NCI-H2171 (cell line): ENCODE results near the gene CIB2.

Experiments
- DNase-seq: peaks from one replicate; lab custom pipeline; 2025; lab: John Stamatoyannopoulos, UW

The CIB2 gene

DNA sequence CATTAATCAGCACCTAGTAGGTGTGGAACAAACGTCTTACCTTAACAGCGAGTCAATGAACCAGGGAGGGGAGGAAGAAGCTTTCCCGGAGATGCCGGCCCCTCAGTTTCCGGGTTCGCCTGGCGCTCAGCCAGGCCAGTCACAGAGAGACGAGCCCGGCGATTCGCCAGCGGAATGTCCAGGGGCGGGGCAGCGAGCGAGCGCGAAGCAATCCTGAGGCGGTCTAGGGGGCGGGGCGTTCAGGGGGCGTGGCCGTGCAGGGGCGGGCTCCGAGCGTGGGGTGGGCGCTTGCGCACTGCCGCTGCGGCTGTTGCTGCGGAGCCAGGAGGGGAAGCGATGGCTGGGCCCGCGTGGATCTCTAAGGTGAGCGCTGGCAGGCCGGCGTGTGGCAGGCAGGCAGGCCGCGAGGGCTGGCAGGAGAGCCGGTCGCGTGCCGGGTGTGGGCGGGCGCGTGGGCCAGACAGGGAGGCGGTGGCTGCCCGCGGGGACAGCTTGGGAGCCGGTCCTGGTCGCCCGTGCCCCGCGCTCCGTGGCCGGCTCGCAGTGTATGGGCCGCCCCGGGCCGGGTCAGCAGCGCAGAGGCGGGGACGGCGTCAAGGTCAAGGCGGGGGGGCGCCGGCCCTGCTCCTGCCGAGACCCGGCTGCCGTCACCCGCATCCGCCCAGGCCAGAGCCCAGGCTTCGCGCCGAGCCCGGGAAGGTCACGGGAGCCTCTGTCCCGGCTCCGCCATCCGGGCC lies 18.0 kb upstream of the CIB2 start, which contains the start of gene IDH3A:
Gene IDH3A (plus strand): TSS at position 295 of the 737 bp plus-strand sequence. CDS start 42 bp downstream, at position 337.
- peak; percentile 96 for DNase-seq

DNA sequence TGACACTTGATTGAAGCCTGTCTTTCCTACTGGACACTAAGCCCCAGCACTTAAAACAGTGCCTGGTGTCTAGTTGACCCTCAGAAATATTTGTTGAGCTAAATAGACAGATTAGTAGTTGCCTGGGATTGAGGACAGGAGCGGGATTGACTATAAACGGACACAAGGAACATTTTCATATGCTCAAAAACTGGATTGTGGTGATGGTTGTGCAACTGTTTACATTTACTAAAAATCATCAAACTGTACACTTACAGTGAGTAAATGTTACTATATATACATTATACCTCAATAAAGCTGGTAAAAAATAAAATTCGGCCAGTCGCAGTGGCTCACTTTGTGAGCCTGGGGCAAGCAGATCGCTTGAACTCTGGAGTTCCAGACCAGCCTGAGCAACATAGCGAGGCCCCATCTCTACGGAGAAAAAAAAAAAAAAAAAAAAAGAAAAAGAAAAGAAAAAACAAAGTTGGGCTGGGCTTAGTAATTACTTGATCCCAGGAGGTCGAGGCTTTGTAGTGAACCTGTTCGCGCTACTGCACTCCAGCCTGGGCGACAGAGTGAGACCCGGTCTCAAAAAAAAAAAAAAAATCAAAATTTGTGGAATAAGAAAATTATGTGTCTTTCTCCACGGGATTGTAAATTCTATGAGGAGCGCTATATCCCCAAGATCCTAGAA lies 17.3 kb upstream of the CIB2 start:
- peak; percentile 43 for DNase-seq

DNA sequence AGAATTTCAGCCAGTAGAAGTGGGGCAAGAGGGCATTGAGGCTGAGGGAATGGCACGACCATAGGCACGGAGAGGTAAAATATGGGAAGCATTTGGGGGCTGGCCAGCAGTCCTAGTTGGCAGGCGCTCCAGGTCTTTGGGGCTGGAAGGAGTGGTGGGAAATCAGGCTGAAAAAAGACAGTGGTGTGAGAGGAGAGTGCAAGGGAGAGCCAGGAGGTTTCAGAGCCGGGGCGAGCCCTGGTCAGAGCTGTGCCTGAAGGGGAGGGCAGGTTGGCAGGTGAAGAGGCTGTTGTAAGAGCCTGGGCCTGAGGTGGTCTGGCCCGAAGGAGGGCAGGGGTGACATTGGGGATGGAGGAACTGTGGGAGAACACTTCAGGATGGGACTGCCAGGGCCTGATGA lies 16.3 kb upstream of the CIB2 start:
- no peak for DNase-seq

DNA sequence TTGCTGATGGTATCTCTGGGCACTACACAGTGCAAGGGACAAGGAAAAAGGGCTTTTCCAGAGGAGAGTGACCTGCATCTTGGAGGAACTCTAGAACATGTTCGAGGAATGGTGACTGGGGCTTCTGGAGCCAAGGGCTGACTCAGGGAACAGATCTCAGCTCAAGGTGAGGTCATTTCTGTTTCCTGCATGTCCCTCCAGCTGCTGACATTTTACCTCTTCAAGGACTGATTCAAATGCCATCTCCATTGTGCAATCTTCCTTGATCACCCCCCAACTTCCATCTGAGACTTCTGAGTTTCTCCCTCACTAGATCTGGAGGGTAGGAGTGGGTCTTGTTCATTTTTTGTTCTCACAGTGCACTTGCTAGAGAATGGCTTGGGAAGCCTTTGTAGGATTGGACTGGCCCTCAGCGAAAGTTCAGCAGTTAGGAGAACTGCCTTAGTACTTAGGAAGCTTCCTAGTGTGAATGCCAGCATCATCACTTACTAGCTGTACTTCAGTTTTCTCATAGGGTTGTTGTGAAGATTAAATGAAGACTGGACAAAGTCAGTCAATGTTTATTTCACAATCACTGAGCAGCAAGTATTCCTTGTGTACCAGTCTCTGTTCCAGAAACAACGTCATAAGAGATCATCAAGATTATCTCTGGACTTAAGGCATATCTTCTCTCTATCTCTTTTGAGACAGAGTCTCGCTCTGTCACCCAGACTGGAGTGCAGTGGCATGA lies 15.3 kb upstream of the CIB2 start:
- no peak for DNase-seq

DNA sequence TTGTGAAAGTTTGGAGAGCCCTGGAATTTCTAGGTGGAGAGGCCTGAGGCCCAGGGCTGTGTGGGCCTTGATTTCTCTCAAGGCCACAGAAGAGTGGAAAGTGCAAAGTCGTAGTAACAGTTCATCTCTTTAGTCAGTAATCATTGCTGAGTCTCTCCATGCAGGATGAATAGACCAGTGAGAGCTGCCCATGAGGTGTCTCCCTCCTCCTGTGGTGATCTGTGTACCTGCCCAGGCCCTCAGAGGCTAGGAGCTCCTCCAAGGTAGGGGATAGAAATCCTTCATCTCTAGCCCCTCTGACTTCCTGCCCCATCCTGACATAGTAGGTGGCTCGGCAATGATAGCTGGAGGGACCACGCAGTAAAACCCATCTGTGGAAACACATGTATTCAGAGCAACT lies 11.1 kb upstream of the CIB2 start:
- DNase-seq = no peak

DNA sequence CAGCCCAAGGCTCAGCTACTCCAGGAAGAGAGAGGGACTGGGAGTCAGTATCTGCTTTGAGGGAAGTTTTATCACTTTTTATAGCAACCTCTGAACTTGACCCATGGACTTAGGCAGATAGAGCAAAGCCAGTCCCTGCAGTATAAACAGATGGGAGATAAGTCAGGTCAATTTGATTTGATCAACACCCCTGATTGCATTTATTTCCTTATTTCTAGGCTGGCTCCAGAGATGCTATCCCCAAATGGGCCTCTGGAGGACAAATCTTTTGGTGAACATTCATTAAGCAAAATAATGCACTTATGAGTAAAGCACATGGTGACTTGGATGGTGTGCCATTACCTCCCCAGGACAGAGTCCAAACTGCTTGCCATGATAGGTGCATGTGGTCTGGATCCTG lies 9.0 kb upstream of the CIB2 start:
- DNase-seq = no peak

DNA sequence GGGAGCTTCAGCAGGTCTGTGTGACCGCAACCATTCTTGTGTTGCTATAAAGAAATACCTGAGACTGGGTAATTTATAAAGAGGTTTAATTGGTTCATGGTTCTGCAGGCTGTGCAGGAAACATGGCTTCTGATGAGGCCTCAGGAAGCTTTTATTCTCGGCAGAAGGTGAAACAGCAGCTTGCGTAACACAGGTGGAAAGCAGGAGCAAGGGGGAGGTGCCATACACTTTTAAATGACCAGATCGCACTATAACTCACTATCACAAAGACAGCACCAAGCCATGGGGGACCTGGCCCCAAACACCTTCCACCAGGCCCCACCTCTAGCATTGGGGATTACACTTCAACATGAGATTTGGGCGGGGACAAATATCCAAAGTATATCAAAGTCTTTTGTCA lies 8.3 kb upstream of the CIB2 start:
- no peak for DNase-seq

DNA sequence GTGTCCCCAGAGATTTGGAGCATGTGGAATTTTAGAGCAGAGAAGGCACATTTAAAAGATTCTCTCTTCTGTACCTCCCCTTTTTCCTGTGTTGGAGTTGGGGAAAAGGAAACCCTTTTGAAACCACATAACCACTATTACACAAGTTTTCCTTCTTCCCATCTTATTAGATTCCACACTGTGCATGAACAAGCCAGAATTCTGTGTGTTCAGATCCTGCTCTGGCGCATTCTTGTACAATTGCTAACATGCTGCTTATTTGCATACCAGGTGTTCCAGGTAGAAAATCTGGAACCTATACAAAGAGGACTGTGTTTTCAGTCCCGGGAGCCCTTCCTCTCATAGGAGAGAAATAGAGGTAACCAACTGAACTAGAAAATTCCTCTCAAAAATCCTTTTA lies 2.6 kb upstream of the CIB2 start:
- DNase-seq = no peak

DNA sequence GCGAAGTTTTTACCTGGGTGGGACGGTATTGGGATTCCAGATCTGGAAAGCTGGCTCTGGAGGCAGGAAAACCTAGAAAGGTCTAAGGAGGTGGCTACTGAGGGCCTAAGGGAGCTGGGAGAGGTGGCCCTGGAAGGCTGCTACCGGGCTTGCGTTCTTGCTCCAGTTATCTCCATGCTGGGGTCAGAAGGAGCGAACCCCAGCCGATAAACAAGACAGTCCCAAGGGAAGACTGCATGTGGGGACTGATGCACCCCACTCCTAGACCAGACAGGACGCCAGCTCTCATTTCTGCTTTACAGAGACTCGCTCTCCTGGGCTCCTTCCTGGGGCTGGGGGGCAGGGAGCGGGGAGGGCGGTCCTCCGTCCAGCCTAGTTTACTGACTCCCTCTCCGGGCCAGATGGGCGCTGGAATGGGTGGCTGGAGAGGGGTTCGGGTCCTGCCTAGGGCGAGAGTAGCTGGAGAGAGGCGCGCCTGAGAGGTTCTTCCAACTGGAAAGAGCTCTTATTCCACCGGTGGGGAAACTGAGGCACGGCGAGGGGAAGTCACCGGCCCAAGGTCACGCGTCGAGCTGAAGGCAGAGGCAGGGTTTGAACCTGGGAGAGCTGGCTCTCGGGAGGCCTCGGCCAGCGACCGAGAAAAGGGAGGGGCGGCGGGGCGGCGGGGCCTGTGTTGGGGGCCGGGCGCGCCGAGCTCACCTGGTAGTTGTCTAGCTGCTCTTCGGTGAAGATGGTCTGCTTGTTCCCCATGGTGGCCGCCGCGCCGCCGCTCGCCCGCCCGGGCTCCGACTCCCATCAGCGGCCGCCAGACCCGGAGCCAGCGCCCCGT lies 565 bp downstream of the CIB2 start:
- no peak for DNase-seq

DNA sequence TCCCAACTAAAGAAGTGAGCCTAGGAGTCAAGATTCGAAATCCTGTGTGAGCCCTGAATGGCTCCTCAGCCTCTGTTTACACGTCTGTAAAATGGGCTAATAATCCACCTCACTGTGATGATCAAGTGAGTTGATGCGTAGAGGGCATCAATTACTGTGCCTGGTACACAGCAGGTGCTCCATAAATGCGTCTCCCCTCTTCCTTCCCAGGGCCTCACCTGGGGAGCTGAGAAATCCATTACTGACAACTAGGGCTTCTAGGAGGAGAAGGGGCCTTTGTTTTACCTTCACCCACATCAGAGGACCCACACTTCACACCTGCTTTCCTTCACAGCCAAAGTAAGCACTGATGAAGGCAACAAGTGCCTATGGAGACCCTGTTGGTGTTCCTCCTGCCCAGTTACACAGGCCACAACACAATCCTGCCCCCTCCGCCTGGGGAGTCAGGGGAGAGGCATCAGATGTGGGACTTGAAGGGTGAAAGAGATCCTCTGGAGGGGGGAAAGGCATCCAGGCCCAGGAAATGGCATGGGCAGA lies 1.4 kb downstream of the CIB2 start:
- DNase-seq = no peak

DNA sequence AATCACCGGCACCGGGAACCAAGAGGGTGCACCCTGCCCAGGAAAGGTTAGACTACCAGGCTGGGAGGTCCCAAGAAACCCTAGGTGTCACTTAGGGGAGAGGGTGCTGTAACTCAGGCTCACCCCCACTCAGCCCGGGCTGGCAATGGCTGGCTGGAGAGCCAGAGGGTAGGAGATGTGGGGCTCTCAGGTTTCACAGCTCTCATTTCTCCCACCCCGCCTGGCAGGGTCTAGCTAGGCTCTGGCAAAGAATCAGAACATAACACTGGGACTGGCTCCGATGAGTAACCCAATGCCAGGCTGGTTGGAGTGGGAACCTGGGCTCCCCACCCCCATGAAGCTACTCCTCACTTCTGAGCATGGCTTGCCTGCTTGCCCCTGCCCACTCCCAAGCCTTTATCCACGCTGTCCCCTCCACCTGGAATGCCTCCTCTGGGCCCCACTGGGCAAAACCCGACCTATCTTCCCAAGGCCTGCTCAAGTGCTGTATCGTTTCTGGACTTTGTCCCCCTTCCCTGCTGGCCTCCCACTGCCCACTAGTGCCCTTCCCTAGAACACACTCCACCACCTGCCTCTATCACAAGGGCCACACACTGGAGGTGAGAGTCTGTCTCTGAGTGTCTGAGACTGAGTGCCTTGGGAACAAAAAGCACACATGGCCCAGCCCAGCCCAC lies 2.0 kb downstream of the CIB2 start:
- peak; percentile 60 for DNase-seq

DNA sequence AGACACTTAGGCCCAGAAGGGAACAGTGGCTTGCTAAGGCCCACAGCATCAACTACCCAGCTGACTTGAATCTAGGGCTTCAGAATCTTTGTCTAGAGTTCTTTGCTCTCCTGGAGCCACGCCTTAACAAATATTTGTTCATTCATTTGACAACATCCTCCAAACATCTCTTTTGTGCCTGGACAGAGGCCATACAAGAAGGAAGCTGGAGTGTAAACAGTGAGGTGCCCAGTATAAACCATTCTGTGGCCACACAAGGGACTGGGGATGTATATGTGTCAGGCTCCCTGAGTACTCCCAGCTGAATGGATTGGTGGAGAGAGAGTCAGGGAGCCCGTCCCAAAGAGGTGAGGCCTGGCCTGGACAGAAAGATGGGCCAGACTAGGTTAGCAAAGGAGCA lies 3.4 kb downstream of the CIB2 start:
- DNase-seq = no peak

DNA sequence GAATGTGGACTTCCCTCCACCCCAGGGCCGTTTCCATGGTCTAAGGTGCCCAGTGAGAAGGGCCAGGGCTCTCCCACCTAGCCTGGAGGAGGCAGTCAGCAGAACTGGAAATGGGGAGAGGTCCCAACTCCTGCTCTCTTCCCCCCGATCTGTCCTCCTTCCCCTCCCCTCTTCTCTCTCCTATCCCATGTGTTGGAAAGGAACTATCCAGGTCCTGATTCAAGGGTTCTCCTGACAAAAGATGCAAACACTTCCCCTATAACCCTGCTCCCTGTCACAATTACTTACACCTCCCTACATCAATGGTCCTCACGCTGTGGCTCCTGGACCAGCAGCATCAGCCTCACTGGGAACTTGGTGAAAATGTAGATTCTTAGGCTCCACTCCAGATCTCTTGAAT lies 6.0 kb downstream of the CIB2 start:
- no peak for DNase-seq

DNA sequence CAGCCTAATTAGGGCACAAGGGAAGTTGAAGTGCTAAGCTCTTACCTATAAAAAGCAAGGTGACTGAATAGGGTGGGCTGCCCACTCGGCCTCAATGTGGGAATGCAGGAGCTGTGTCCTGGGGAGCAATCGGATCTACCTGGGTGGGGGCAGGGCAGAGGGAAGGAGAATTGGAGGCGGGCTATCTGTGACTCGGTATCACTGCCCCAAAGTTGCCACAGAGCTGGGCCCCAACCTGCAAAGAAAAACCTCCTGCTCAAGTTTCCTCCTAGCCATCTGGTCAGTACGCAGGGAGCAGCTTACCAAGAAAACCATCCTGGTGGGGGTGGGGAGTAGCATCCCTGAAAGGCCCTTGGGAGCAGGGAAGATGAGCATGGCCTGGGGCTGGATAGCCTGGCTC lies 10.7 kb downstream of the CIB2 start:
- DNase-seq = peak; percentile 77

DNA sequence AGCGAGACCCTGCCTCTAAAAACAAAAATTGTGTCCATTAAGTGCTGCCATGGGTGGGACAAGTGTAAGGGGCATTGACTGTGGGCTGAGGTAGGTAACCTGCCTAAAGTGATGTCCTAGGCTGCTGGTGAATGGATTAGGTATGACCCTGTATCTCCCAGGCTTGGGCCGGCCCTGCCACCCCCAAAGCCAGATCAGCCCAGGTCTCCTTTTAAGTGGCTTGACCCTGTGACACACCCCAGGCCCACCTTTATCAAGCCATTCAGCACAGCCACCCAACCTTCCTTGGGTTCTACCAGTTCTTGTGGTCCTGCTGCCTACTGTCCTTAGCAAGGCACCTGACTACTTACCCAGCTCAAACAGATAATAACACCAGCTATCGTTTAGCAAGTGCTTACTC lies 18.7 kb downstream of the CIB2 start:
- DNase-seq = no peak

DNA sequence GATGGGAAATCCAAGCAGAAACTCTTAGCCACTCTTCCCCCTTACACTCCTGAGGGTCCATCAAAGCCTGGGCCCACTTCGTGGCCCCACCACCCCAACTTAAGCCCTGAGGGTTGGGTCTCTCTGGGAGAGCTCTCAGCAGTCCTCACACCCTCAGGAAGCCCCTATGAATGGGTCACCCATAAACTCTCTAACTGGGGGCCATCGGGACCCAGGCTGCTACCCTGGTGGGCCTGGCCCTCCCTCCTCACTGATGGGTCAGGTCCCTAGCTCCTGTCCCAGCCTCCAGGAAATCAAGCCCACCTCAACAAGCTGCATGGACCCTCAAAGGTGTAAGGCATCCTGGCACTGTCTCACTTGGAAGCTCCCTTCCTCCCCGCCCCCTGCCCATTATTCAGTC lies 19.5 kb downstream of the CIB2 start:
- DNase-seq = no peak

DNA sequence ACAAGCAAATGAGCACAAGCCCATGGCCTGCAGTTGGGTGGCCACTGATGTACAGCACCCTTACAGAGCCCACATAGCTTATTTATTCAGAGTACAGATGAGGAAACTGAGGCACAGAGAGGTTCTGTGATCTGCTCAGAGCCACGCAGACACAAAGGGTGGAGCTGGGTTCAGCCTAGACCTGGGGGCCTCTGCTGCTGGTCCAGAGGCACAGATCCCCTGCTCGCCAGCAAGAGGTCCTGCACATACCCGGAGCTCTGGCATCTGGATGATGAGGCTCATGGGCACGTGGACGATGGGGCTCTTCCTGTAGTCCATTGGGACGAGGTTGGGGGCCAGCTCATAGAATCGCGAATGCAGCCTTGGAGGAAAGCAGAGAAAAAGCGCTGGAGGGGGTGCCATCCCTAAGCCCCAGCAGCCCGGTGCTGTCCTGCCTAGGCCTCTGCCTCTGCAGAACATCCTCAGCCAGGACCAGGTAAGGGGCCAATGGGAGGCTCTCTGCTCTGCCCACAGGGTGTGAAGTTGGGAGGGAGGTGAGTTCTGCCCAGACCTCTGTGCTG lies 20.2 kb downstream of the CIB2 start:
- no peak for DNase-seq

DNA sequence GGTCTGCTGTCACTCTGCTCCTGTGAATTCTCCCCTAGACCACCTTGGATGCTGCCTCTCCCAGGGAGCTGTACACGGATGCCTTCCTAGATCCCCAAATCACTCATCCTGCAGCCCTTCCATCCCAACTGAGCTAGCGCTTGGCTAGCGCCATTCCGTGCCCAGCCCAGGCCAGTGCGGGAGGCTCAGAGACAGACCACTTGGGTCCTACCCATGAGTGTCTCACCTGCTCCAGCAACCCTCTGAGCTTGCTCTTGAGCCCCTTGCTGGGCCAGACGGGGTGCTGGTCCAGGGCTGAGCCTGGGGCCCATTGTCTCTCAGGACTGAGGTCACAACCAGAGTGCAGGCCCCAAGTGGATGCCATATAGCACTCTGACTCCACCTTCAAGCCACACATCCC lies 21.1 kb downstream of the CIB2 start:
- no peak for DNase-seq

DNA sequence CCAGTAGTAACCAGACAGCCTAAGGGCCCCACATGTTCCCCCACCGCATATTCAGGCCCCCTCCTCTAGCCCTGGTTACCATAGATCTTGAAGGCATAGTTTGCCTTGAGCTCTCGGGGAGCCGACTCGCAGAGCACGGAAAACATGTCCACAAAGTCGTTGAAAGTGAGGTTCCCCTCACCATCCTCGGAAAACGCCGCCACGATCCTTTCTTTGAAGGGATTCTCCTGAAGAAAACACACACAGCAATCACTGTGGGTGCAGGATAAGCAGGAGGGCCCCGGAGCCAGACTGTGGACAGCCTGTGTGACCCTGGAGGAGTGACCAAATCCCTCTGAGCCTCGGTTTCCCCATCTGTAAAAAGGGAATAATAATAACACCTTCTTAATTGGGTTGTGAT lies 22.1 kb downstream of the CIB2 start:
- no peak for DNase-seq

DNA sequence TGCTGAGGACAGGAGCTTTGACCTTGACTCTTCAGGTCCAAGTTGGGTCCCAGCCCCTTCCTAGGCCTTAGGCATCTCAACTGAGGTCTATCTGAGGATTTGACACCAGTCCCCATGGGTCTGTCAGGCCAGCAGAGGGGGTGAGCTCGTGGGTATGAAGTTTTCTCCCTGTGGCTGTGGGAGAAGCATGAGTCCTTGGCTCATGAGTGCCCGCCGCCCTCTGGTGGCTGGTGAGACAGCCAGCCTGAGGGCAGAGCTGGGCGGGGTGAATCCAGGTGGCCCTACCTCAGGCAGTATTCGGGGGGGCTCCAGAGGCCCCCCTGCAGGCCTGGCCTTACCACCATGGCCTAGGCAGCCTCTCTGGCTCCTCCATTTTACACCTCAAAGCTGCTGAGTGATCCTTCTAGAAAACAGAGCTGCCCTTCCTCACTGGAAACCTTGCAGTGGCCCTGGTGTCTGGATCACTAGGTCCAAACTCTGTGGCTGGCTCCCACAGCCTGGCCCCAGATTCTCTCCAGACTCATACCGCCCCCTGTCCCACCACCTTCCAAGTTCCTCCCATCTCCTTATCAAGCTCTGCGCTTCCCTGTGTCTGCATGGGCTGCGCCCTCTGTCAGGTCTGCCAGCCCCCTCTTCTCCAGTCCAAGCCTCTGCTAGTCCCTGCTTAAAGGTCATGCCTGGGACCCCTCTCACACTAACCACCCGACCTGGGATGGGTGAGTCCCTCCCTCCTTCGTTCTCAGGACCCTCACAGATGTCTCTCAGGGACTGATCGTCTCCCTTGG lies 22.8 kb downstream of the CIB2 start:
- peak; percentile 71 for DNase-seq
